Gastroesophageal sphincter (tissue), 3 donors: ENCODE results near the gene ENOX1.

Experiments used
- EP300 ChIP-seq: sonication (generic); formaldehyde crosslinking; IDR thresholded peaks from one replicate; pipeline ENCODE4 v1.6.1; 2017; ENCODE audit warnings: antibody characterized with exemption, mild to moderate bottlenecking
- POLR2A ChIP-seq, 2 donors: fragments of 450-650 bp; IDR thresholded peaks; one replicate each; pipeline ENCODE4 v1.6.1; 2017; ENCODE audit warnings: antibody characterized with exemption in 2 of 2, mild to moderate bottlenecking in 2 of 2, moderate library complexity in 1 of 2
- POLR2AphosphoS5 ChIP-seq: sonication (generic); formaldehyde crosslinking; IDR thresholded peaks from one replicate; pipeline ENCODE4 v1.6.1; 2017; ENCODE audit warnings: antibody characterized with exemption
- TF ChIP-seq, protein P1 (sequence below), 4 experiments: fragments of 200-600 bp in 2 of 4; fragments of 450-650 bp in 2 of 4; sonication (generic) in 1 of 4; IDR thresholded peaks; one replicate each; pipeline ENCODE4 v1.5.1; 2017 to 2019; ENCODE audit warnings: antibody characterized with exemption in 4 of 4, mild to moderate bottlenecking in 2 of 4, moderate library complexity in 2 of 4

- TF ChIP-seq POLR2AphosphoS5 = no peak
- TF ChIP-seq EP300 = no peak
- TF ChIP-seq, protein P1, sequence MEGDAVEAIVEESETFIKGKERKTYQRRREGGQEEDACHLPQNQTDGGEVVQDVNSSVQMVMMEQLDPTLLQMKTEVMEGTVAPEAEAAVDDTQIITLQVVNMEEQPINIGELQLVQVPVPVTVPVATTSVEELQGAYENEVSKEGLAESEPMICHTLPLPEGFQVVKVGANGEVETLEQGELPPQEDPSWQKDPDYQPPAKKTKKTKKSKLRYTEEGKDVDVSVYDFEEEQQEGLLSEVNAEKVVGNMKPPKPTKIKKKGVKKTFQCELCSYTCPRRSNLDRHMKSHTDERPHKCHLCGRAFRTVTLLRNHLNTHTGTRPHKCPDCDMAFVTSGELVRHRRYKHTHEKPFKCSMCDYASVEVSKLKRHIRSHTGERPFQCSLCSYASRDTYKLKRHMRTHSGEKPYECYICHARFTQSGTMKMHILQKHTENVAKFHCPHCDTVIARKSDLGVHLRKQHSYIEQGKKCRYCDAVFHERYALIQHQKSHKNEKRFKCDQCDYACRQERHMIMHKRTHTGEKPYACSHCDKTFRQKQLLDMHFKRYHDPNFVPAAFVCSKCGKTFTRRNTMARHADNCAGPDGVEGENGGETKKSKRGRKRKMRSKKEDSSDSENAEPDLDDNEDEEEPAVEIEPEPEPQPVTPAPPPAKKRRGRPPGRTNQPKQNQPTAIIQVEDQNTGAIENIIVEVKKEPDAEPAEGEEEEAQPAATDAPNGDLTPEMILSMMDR (IDR thresholded peaks at IDR 0.05) = no peak
- TF ChIP-seq POLR2A (IDR thresholded peaks at IDR 0.05) = no peak
These were observed 451.0 kb downstream of the ENOX1 start for GRCh38 chr13:43335764-43336163.
